AG04450 (cell line): ENCODE results near the gene HCST. TPM values are rescaled to one million over a fixed set of nuclear protein-coding genes. Genes with fewer than 3 reads are reported as not detected.
"Not testable (repeated sequence)": the region's sequence is repeated elsewhere in the genome, so short reads cannot be mapped to it uniquely, and the experiment has no call there.

Experiments used
- CTCF ChIA-PET: fragments of 300-600, 350-600 bp; formaldehyde crosslinking; extraction: SDS; loops from one replicate; lab custom pipeline; 2022; ENCODE audit warnings: antibody characterized with exemption, inconsistent platforms; lab: Charles Lee
- POLR2A ChIA-PET: fragments of 350-600 bp; formaldehyde crosslinking; extraction: SDS; loops from one replicate; lab custom pipeline; 2021; ENCODE audit warnings: antibody characterized with exemption, inconsistent platforms; lab: Yijun Ruan, JAX
- DNase-seq: peaks from one replicate; pipeline ENCODE4 v3.0.0-alpha.2; 2011; ENCODE audit warnings: low read depth, low spot score
- H3K27ac ChIP-seq: one replicate; pipeline ENCODE4 v1.5.1; 2012; ENCODE audit warnings: low read depth, low read length, control low read depth
- H3K27me3 ChIP-seq: one replicate; pipeline ENCODE4 v1.6.0; 2012; ENCODE audit warnings: low read length; ENCODE audit not compliant: control insufficient read depth, insufficient read depth
- H3K4me3 ChIP-seq: 2 replicates; pipeline ENCODE4 v1.5.1; 2011; ENCODE audit warnings: mild to moderate bottlenecking, low read depth, low read length, control low read depth
- H3K9me3 ChIP-seq: 2 replicates; pipeline ENCODE4 v1.5.1; 2012; ENCODE audit warnings: low read length; ENCODE audit not compliant: control insufficient read depth, insufficient read depth
- polyA plus RNA-seq: library from polyadenylated mRNA; depleted of rRNA; stranded (reverse); fragments of >200 nt; gene quantifications from 2 replicates; pipeline ENCODE4 v1.2.3, GENCODE V29; 2011
- TF ChIP-seq, protein P1 (sequence below): IDR thresholded peaks from 2 replicates; pipeline ENCODE4 v1.5.1; 2011; ENCODE audit warnings: low read depth, low read length, control low read depth, inconsistent platforms

HCST gene
- polyA plus RNA-seq, 1 experiment = 0.31 TPM

GRCh38 chr19:35885904-35886303 is 16.4 kb upstream of the HCST start:
- ChIA-PET CTCF (interaction anchor here (1.4 kb wide), 2 partner anchors 45 to 46 kb away, joined by 3 to 5 read pairs; no protein-coding TSS in a partner anchor), POLR2A (no interaction called here)
- Histone ChIP-seq H3K9me3 (no peaks in the 10 kb centered on the region; the same call in 1 of the 2 replicates), H3K27ac (no peak overlapping the region), H3K27me3 (no peaks in the 10 kb centered on the region), H3K4me3 (no peak overlapping the region)
- TF ChIP-seq, protein P1, sequence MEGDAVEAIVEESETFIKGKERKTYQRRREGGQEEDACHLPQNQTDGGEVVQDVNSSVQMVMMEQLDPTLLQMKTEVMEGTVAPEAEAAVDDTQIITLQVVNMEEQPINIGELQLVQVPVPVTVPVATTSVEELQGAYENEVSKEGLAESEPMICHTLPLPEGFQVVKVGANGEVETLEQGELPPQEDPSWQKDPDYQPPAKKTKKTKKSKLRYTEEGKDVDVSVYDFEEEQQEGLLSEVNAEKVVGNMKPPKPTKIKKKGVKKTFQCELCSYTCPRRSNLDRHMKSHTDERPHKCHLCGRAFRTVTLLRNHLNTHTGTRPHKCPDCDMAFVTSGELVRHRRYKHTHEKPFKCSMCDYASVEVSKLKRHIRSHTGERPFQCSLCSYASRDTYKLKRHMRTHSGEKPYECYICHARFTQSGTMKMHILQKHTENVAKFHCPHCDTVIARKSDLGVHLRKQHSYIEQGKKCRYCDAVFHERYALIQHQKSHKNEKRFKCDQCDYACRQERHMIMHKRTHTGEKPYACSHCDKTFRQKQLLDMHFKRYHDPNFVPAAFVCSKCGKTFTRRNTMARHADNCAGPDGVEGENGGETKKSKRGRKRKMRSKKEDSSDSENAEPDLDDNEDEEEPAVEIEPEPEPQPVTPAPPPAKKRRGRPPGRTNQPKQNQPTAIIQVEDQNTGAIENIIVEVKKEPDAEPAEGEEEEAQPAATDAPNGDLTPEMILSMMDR = no peak
- DNase-seq = no peak

DNA sequence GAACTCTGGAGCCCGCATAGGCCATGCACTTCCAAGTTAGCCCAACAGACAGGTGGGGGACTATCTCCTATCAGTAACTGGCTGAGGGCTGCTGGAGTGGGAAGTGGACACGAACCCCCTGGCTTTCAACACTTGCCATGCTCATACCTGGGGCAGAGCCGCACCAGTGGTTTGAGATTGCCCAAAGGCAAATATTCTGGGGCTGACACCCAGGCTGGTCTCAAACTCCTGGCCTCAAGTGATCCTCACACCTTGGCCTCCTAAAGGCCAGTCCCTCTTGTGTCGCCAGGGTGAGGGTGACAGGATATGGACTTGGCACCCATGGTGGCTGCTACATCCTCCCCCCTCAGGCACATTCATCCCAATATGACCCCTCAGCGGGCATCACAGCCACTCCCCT is 15.1 kb upstream of the HCST start:
- POLR2A ChIA-PET = no interaction called here
- Histone ChIP-seq H3K4me3 (no peak overlapping the region), H3K9me3 (no peaks in the 10 kb centered on the region; the same call in 1 of the 2 replicates), H3K27ac (no peak overlapping the region), H3K27me3 (no peaks in the 10 kb centered on the region)
- CTCF ChIA-PET = no interaction called here
- TF ChIP-seq, protein P1 = no peak
- no peak for DNase-seq

DNA sequence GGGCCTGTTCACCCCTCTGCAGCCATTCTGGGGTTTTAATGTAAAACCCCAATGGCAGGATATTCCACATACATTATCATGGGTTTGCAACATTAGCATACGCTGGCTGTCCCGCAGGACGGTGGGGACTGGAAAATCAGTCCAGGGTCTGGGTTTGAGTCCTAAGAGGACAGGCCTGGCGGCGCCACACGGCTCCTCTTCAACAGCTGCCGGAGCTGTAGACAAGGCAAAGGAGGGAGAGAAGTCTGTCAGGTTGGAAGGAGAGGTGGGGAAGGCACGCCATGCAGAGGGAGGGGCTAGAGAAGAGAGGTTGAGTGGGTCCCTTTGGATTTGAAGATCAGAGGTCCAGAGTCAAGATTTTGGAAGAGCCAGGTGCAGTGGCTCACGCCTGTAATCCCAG is 13.9 kb upstream of the HCST start:
- Histone ChIP-seq H3K4me3 (no peak overlapping the region), H3K9me3 (no peaks in the 10 kb centered on the region; the same call in 1 of the 2 replicates), H3K27me3 (no peaks in the 10 kb centered on the region), H3K27ac (no peak overlapping the region)
- CTCF ChIA-PET = no interaction called here
- POLR2A ChIA-PET = no interaction called here
- DNase-seq = no peak
- TF ChIP-seq, protein P1 = no peak

- POLR2A ChIA-PET = interaction anchor here (0.7 kb wide), 1 partner anchor 41 kb away, joined by 3 read pairs; no protein-coding TSS in a partner anchor
- H3K27me3 ChIP-seq = no peaks in the 10 kb centered on the region
- TF ChIP-seq, protein P1 = no peak
- no peaks in the 10 kb centered on the region; the same call in 1 of the 2 replicates for H3K9me3 ChIP-seq
- CTCF ChIA-PET = no interaction called here
- no peak overlapping the region for H3K4me3 ChIP-seq
- H3K27ac ChIP-seq = no peak overlapping the region
- no peak for DNase-seq
Observed at GRCh38 chr19:35889370-35890112, 12.8 kb upstream of the HCST start.

DNA sequence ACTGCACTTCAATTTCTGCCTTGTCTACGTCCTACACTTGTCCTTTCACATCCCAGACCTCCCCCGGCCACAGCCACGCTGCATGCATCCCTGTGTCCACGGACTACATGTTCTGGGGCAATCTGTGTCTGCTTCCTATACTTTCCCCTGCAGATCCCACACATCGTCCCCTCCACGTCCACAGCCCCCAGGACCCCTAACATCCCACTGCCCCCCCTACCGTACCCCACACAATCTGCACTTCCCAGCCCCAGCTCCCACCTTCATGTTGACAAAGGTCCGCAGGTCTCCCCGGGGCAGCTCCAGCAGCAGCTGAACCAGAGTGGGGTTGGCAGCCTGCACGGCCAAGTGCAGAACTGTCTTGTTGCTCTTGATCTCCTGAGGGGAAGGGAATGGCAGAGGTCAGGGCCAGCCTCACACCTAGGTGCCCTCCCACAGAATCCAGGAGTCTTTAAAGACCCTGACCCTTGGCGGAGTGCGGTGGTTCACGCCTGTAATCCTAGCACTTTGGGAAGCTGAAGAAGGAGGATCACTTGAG is 12.1 kb upstream of the HCST start:
- Histone ChIP-seq H3K27ac (no peak overlapping the region), H3K9me3 (no peaks in the 10 kb centered on the region; the same call in 1 of the 2 replicates), H3K4me3 (no peak overlapping the region), H3K27me3 (no peaks in the 10 kb centered on the region)
- CTCF ChIA-PET = no interaction called here
- DNase-seq = no peak
- TF ChIP-seq, protein P1 = no peak
- POLR2A ChIA-PET = no interaction called here

GRCh38 chr19:35891819-35892218 is 10.5 kb upstream of the HCST start:
- POLR2A ChIA-PET, H3K9me3 ChIP-seq, H3K27me3 ChIP-seq, DNase-seq, H3K27ac ChIP-seq, H3K4me3 ChIP-seq: not testable (repeated sequence)
- CTCF ChIA-PET = interaction anchor here (1.0 to 2.9 kb wide), 3 partner anchors 9 to 40 kb away, joined by 5 to 14 read pairs (median 13); no protein-coding TSS in a partner anchor
